ENCODE data around the gene ICAM1. TPM values are rescaled to one million over a fixed set of nuclear protein-coding genes. Genes with fewer than 3 reads are reported as not detected.

Gene ICAM1
- polyA plus RNA-seq, 1 of the 3 experiments (the other 2 are of a cell fraction), result 14.5 TPM

DNA sequence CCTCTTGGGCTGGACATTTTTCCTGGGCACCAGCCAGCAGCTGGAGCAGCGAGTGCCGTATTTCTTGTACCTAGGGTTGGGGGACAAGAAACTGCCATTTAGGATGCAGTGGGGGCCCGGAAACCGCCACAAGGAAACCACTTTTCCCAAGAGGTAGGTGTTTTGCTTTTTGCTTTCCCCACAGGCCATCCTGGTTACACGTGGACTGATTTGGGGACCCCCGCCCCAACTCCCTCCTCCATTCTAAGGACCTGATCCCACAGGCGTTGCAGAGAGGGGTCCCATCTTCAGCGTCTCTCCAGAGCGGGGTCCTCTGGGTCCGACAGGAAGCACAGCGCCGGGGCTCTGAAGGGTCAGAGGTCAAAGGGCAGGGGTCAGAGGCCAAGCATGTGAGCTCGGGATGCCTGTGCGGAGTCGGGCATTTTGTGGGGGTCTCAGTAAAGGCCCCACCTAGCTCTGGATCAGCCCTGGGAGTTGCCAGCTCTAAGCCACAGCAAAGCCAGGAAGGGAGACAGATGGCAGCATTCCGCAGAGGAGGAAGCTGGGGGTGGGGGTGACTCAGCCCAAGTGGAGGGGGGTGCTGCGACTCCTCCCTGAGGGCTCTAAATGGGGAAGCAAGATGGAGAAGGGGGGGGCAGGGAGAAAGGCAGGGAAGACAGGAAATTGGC is 34.4 kb downstream of the ICAM1 start:
- no peak overlapping the region for H3K9ac ChIP-seq
- TF ChIP-seq FOSL2 (IDR thresholded peaks at IDR 0.05; ENCODE audit: borderline replicate concordance, low read depth), result peak; percentile 14; the same call in 1 of the 2 replicates
- TF ChIP-seq POLR2AphosphoS5 (IDR thresholded peaks at IDR 0.05; ENCODE audit: low read depth, low read length), result no peak
- POLR2A ChIA-PET, result no interaction called here
- H2AFZ ChIP-seq (ENCODE audit: low read depth), result peak overlapping the region; percentile 63; the same call in 1 of the 2 replicates
- H3K36me3 ChIP-seq (replicated peaks in 1 of 2; ENCODE audit: control insufficient read depth in 1 of 2, insufficient read depth in 2 of 2, low read length in 1 of 2), result no peaks in the 10 kb centered on the region
- no peaks in the 10 kb centered on the region for H3K27me3 ChIP-seq (ENCODE audit: insufficient read depth)
- no peaks in the 10 kb centered on the region for H3K79me2 ChIP-seq (ENCODE audit: insufficient read depth)
- H3K9me2 ChIP-seq, result no peaks in the 10 kb centered on the region
- H3K27ac ChIP-seq (ENCODE audit: low read depth in 2 of 2, low read length in 1 of 2), result no peak overlapping the region
- DNase-seq, result no peak
- H3F3A ChIP-seq (replicated peaks; ENCODE audit: insufficient read depth), result peaks cover 4% of the 10 kb centered on the region
- H4K20me1 ChIP-seq (ENCODE audit: insufficient read depth), result no peaks in the 10 kb centered on the region
- H3K4me1 ChIP-seq (ENCODE audit: control insufficient read depth in 1 of 2, insufficient read depth in 2 of 2, low read depth in 1 of 2, low read length in 1 of 2), result no peaks in the 10 kb centered on the region
- CTCF ChIA-PET, result interaction anchor here (0.8 to 2.6 kb wide), 4 partner anchors 34 to 84 kb away, joined by 3 to 10 read pairs (median 4); partner anchors contain the start of gene ICAM1
- 85% methylated on average over 16 of the region's 17 CpGs for WGBS (ENCODE audit: low lambda C conversion rate)
- 0 out of 2 replicates have a peak overlapping the region, but pooled peaks have one; percentile 44 for H3K4me2 ChIP-seq
- no peaks in the 10 kb centered on the region for H3K9me3 ChIP-seq
- H3K4me3 ChIP-seq (ENCODE audit: low read depth in 2 of 2, low read length in 1 of 2), result no peak overlapping the region

DNA sequence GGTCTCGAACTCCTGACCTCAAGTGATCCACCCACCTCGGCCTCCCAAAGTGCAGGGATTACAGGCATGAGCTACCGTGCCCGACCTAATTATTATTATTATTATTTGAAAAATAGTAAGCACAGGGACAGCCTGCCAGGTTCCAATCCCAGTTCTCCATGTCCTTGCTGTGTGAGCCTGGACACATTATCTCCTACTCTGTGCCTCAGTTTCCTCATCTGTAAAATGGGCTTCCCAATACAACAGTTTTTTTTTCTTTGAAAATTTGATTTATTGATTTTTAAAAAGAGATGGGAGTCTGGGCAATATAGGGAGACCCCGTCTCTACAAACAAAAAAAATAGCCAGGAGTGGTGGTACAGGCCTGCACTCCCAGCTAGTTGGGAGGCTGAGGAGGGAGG is 35.4 kb downstream of the ICAM1 start:
- Histone ChIP-seq H3K9me3 (no peaks in the 10 kb centered on the region), H3K4me1 (ENCODE audit: control insufficient read depth in 1 of 2, insufficient read depth in 2 of 2, low read depth in 1 of 2, low read length in 1 of 2) (no peaks in the 10 kb centered on the region), H3K9me2 (no peaks in the 10 kb centered on the region), H3K79me2 (ENCODE audit: insufficient read depth) (no peaks in the 10 kb centered on the region), H3K4me3 (ENCODE audit: low read depth in 2 of 2, low read length in 1 of 2) (no peak overlapping the region), H3K9ac (no peak overlapping the region), H4K20me1 (ENCODE audit: insufficient read depth) (no peaks in the 10 kb centered on the region), H3K36me3 (replicated peaks in 1 of 2; ENCODE audit: control insufficient read depth in 1 of 2, insufficient read depth in 2 of 2, low read length in 1 of 2) (no peaks in the 10 kb centered on the region), H2AFZ (ENCODE audit: low read depth) (no peak overlapping the region), H3K4me2 (no peak overlapping the region), H3K27ac (ENCODE audit: low read depth in 2 of 2, low read length in 1 of 2) (no peak overlapping the region), H3F3A (replicated peaks; ENCODE audit: insufficient read depth) (peaks cover 4% of the 10 kb centered on the region), H3K27me3 (ENCODE audit: insufficient read depth) (no peaks in the 10 kb centered on the region)
- DNase-seq, result no peak
- ChIA-PET CTCF (interaction anchor here (0.8 to 2.6 kb wide), 3 partner anchors 38 to 83 kb away, joined by 3 to 10 read pairs (median 4); no protein-coding TSS in a partner anchor), POLR2A (interaction anchor here (0.6 kb wide), 1 partner anchor 376 kb away, joined by 3 read pairs; no protein-coding TSS in a partner anchor)
- 93% methylated on average over 5 of the region's 5 CpGs for WGBS (ENCODE audit: low lambda C conversion rate)
- TF ChIP-seq PBX3 (IDR thresholded peaks at IDR 0.05) (no peak), MEF2A (IDR thresholded peaks at IDR 0.05; ENCODE audit: borderline replicate concordance, low read depth) (no peak), YY1 (IDR thresholded peaks at IDR 0.05; ENCODE audit: low read depth) (no peak), SIN3A (IDR thresholded peaks at IDR 0.05; ENCODE audit: borderline replicate concordance, low read depth, low read length) (no peak), MXI1 (IDR thresholded peaks at IDR 0.05; ENCODE audit: low read depth, low read length) (no peak), NFIC (IDR thresholded peaks at IDR 0.05; ENCODE audit: borderline replicate concordance) (no peak), FOXM1 (IDR thresholded peaks at IDR 0.05; ENCODE audit: low read depth) (no peak), REST (IDR thresholded peaks at IDR 0.05; ENCODE audit: low read depth, low read length) (no peak), EZH2phosphoT487 (IDR thresholded peaks at IDR 0.05; ENCODE audit: borderline replicate concordance, low read depth) (no peak), NRF1 (IDR thresholded peaks at IDR 0.05; ENCODE audit: low read depth, low read length) (no peak)
